Measurements from ENCODE around the gene ZNF474. TPM values are rescaled to one million over a fixed set of nuclear protein-coding genes. Genes with fewer than 3 reads are reported as not detected.

The ZNF474 gene
- total RNA-seq, 1 donor from 2014 or later, result 0.26 TPM

GRCh38 chr5:122151640-122152039 lies 22.3 kb downstream of the ZNF474 start:
- Histone ChIP-seq H3K27me3 (ENCODE audit: control insufficient read depth, insufficient read depth, low read length) (no peaks in the 10 kb centered on the region), H3K4me3 (ENCODE audit: low read depth, low read length) (no peak overlapping the region), H3K36me3 (ENCODE audit: control insufficient read depth, insufficient read depth, low read length) (no peaks in the 10 kb centered on the region)
- DNase-seq (ENCODE audit: low read depth) (peak; percentile 75), FAIRE-seq (no peak)
- no peak for TF ChIP-seq CTCF (IDR thresholded peaks at IDR 0.05; ENCODE audit: insufficient read depth, low read length, severe bottlenecking)

GRCh38 chr5:122152266-122152900 lies 23.0 kb downstream of the ZNF474 start:
- H3K36me3 ChIP-seq (ENCODE audit: control insufficient read depth, insufficient read depth, low read length), result no peaks in the 10 kb centered on the region
- H3K4me3 ChIP-seq (ENCODE audit: low read depth, low read length), result no peak overlapping the region
- H3K27me3 ChIP-seq (ENCODE audit: control insufficient read depth, insufficient read depth, low read length), result no peaks in the 10 kb centered on the region
- TF ChIP-seq CTCF (IDR thresholded peaks at IDR 0.05; ENCODE audit: insufficient read depth, low read length, severe bottlenecking), result no peak
- FAIRE-seq (no peak), DNase-seq (ENCODE audit: low read depth) (no peak)

- no peaks in the 10 kb centered on the region for H3K27me3 ChIP-seq (ENCODE audit: control insufficient read depth, insufficient read depth, low read length)
- FAIRE-seq, result no peak
Observed at GRCh38 chr5:122153230-122153629, 23.9 kb downstream of the ZNF474 start.

GRCh38 chr5:122153774-122154173 lies 24.4 kb downstream of the ZNF474 start:
- H3K4me3 ChIP-seq (ENCODE audit: low read depth, low read length), result no peak overlapping the region
- no peak for TF ChIP-seq CTCF (IDR thresholded peaks at IDR 0.05; ENCODE audit: insufficient read depth, low read length, severe bottlenecking)
- H3K27me3 ChIP-seq (ENCODE audit: control insufficient read depth, insufficient read depth, low read length), result no peaks in the 10 kb centered on the region
- FAIRE-seq (no peak), DNase-seq (ENCODE audit: low read depth) (no peak)
- H3K36me3 ChIP-seq (ENCODE audit: control insufficient read depth, insufficient read depth, low read length), result no peaks in the 10 kb centered on the region

More at GRCh38 chr5:122153230-122153629, 23.9 kb downstream of the ZNF474 start:
- no peak for TF ChIP-seq CTCF (IDR thresholded peaks at IDR 0.05; ENCODE audit: insufficient read depth, low read length, severe bottlenecking)
- no peak overlapping the region for H3K4me3 ChIP-seq (ENCODE audit: low read depth, low read length)
- DNase-seq (ENCODE audit: low read depth), result peak; percentile 76
- no peaks in the 10 kb centered on the region for H3K36me3 ChIP-seq (ENCODE audit: control insufficient read depth, insufficient read depth, low read length)

GRCh38 chr5:122154491-122154890 lies 25.1 kb downstream of the ZNF474 start:
- Histone ChIP-seq H3K4me3 (ENCODE audit: low read depth, low read length) (no peak overlapping the region), H3K36me3 (ENCODE audit: control insufficient read depth, insufficient read depth, low read length) (no peaks in the 10 kb centered on the region), H3K27me3 (ENCODE audit: control insufficient read depth, insufficient read depth, low read length) (no peaks in the 10 kb centered on the region)
- FAIRE-seq (no peak), DNase-seq (ENCODE audit: low read depth) (no peak)
- TF ChIP-seq CTCF (IDR thresholded peaks at IDR 0.05; ENCODE audit: insufficient read depth, low read length, severe bottlenecking), result no peak

- TF ChIP-seq CTCF (IDR thresholded peaks at IDR 0.05; ENCODE audit: insufficient read depth, low read length, severe bottlenecking), result no peak
- Histone ChIP-seq H3K36me3 (ENCODE audit: control insufficient read depth, insufficient read depth, low read length) (no peaks in the 10 kb centered on the region), H3K27me3 (ENCODE audit: control insufficient read depth, insufficient read depth, low read length) (no peaks in the 10 kb centered on the region), H3K4me3 (ENCODE audit: low read depth, low read length) (no peak overlapping the region)
- DNase-seq (ENCODE audit: low read depth), result no peak
- FAIRE-seq, result no peak
Observed at GRCh38 chr5:122154910-122155309, 25.6 kb downstream of the ZNF474 start.

Measured in bronchial epithelial cell (primary cell).